ENCODE measurements around the gene DNM3. TPM values are rescaled to one million over a fixed set of nuclear protein-coding genes. Genes with fewer than 3 reads are reported as not detected.
A peak's percentile ranks its signal among the peaks of the same experiment; 100 is the strongest.

DNM3 gene
- total RNA-seq, 1 experiment from 2014 or later = 0.71 TPM

DNA sequence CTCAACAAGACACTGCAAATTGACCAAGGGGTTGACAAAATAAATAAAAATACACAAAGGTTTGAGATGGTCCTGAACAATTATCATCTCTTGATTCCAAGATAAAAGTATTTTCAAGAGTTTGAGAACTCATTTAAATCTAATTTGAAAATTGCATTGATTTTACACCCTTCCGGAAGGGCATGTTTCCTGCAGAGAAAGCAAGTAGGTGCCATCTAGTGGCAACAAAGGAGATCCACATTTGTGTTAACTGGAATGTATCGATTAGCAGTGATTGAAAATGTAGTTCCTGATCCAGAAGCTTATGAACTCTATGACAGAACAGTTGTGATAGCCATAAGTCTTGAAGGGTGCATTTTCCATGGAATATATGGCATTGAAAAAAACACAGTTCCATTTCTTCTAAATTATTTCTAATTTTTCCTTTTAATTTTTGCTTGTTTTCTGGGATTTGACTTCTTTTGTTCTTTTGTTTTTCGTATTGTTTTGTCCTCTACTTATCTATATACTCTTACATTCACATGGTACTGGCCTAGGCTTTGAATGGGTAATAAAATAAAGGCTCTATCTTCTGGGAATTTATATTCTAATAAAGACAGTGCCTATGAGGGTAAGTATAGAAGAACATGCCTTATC is 143.7 kb downstream of the DNM3 start:
- ChIA-PET CTCF (interaction anchor here (0.6 to 1.7 kb wide), 2 partner anchors 143 to 184 kb away, joined by 3 to 11 read pairs; partner anchors contain the start of gene DNM3), POLR2A (ENCODE audit: low non-redundant PET) (no interaction called here)
- intact Hi-C loops (cut with micrococcal nuclease; ENCODE audit: unreplicated experiment) = loop anchor here (1.0 to 2.0 kb wide), 2 partner anchors 184 to 340 kb away; no protein-coding TSS in a partner anchor
- Histone ChIP-seq H3K9me3 (ENCODE audit: low read depth, low read length, poor library complexity, severe bottlenecking) (no peaks in the 10 kb centered on the region), H3K27me3 (replicated peaks; ENCODE audit: insufficient read depth, low read depth, low read length, poor library complexity) (no peaks in the 10 kb centered on the region), H3K36me3 (ENCODE audit: insufficient read depth, low read length, poor library complexity, severe bottlenecking) (no peaks in the 10 kb centered on the region), H3K4me3 (ENCODE audit: low read depth, low read length, poor library complexity, severe bottlenecking) (no peak overlapping the region), H3K27ac (ENCODE audit: low read depth, low read length, poor library complexity, severe bottlenecking) (no peak overlapping the region), H3K4me1 (ENCODE audit: insufficient read depth, low read length, poor library complexity, severe bottlenecking) (no peaks in the 10 kb centered on the region)
- TF ChIP-seq, protein P1, sequence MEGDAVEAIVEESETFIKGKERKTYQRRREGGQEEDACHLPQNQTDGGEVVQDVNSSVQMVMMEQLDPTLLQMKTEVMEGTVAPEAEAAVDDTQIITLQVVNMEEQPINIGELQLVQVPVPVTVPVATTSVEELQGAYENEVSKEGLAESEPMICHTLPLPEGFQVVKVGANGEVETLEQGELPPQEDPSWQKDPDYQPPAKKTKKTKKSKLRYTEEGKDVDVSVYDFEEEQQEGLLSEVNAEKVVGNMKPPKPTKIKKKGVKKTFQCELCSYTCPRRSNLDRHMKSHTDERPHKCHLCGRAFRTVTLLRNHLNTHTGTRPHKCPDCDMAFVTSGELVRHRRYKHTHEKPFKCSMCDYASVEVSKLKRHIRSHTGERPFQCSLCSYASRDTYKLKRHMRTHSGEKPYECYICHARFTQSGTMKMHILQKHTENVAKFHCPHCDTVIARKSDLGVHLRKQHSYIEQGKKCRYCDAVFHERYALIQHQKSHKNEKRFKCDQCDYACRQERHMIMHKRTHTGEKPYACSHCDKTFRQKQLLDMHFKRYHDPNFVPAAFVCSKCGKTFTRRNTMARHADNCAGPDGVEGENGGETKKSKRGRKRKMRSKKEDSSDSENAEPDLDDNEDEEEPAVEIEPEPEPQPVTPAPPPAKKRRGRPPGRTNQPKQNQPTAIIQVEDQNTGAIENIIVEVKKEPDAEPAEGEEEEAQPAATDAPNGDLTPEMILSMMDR (conservative IDR thresholded peaks at IDR 0.05; ENCODE audit: low read depth, low read length) = peak; percentile 87
- no peak for TF ChIP-seq EZH2 (IDR thresholded peaks at IDR 0.05; ENCODE audit: borderline replicate concordance, low read depth, low read length, poor library complexity, severe bottlenecking)
- BruUV-seq (replicated peaks) = no TSS peak
- peak; percentile 60 for DNase-seq (ENCODE audit: low spot score)

DNA sequence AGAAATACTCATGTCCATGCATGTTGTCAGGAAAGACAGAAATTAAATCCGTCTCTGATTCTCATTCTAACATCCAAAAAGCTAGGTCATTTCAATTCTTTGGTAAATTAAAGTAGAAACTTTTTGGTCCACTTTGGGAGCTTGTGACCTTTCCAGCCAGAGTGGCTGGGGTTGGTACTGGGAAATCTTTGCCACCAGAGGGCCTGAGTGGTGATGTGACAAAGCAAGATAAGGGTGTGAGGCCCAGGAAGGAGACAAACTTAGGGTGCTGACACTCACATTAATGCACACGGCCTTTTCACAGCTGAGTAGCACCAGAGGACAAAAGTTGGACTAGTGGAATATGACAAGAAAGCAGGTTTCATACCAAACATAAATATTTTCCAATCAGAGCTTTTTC is 144.3 kb downstream of the DNM3 start:
- intact Hi-C loops (cut with micrococcal nuclease; ENCODE audit: unreplicated experiment) = loop anchor here (1.0 to 2.0 kb wide), 2 partner anchors 184 to 341 kb away; no protein-coding TSS in a partner anchor
- no peaks in the 10 kb centered on the region for H3K9me3 ChIP-seq (ENCODE audit: low read depth, low read length, poor library complexity, severe bottlenecking)
- H3K36me3 ChIP-seq (ENCODE audit: insufficient read depth, low read length, poor library complexity, severe bottlenecking) = no peaks in the 10 kb centered on the region
- no peak for TF ChIP-seq EZH2 (IDR thresholded peaks at IDR 0.05; ENCODE audit: borderline replicate concordance, low read depth, low read length, poor library complexity, severe bottlenecking)
- TF ChIP-seq, protein P1 (conservative IDR thresholded peaks at IDR 0.05; ENCODE audit: low read depth, low read length) = peak; percentile 39
- no TSS peak for BruUV-seq (replicated peaks)
- no peak overlapping the region for H3K27ac ChIP-seq (ENCODE audit: low read depth, low read length, poor library complexity, severe bottlenecking)
- H3K27me3 ChIP-seq (replicated peaks; ENCODE audit: insufficient read depth, low read depth, low read length, poor library complexity) = no peaks in the 10 kb centered on the region
- CTCF ChIA-PET = interaction anchor here (1.1 to 1.7 kb wide), 2 partner anchors 184 to 341 kb away, joined by 4 to 11 read pairs; no protein-coding TSS in a partner anchor
- no peaks in the 10 kb centered on the region for H3K4me1 ChIP-seq (ENCODE audit: insufficient read depth, low read length, poor library complexity, severe bottlenecking)
- H3K4me3 ChIP-seq (ENCODE audit: low read depth, low read length, poor library complexity, severe bottlenecking) = no peak overlapping the region
- peak; percentile 26 for DNase-seq (ENCODE audit: low spot score)
- POLR2A ChIA-PET (ENCODE audit: low non-redundant PET) = no interaction called here

DNA sequence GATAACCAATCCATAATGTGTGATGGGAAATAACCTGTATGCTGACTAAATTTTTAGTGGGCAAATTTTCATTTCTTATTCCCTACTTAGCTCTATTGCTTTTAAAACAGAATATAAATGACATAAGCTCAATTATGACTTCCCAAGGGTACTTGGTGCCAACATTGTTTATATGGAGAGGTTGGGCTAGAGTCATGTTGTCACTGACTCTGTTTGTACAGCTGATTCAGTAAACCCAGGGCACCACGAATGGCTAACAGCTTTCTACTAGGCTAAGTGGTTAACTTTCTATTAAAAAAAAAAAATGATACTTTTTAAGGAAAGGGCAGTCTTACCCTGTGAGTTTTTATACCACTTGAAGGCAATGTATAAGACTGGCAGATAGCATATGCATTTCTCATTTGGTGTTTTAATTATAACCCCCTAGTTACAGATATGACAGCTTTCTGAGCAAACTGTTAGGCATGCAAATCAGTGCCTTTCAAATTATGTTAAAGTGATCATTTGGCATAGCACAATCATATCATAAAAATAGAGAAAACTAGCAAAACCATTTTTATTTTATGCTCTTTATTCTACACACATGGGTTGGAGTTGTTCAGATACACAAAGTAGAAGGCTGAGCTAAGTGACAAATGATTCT is 147.1 kb downstream of the DNM3 start:
- no peak for DNase-seq (ENCODE audit: low spot score)
- Histone ChIP-seq H3K4me1 (ENCODE audit: insufficient read depth, low read length, poor library complexity, severe bottlenecking) (no peaks in the 10 kb centered on the region), H3K36me3 (ENCODE audit: insufficient read depth, low read length, poor library complexity, severe bottlenecking) (no peaks in the 10 kb centered on the region), H3K9me3 (ENCODE audit: low read depth, low read length, poor library complexity, severe bottlenecking) (no peaks in the 10 kb centered on the region), H3K4me3 (ENCODE audit: low read depth, low read length, poor library complexity, severe bottlenecking) (no peak overlapping the region), H3K27me3 (replicated peaks; ENCODE audit: insufficient read depth, low read depth, low read length, poor library complexity) (no peaks in the 10 kb centered on the region), H3K27ac (ENCODE audit: low read depth, low read length, poor library complexity, severe bottlenecking) (no peak overlapping the region)
- intact Hi-C loops (cut with micrococcal nuclease; ENCODE audit: unreplicated experiment) = no loop called here
- ChIA-PET POLR2A (ENCODE audit: low non-redundant PET) (no interaction called here), CTCF (no interaction called here)
- TF ChIP-seq EZH2 (IDR thresholded peaks at IDR 0.05; ENCODE audit: borderline replicate concordance, low read depth, low read length, poor library complexity, severe bottlenecking) = no peak
- TF ChIP-seq, protein P1 (conservative IDR thresholded peaks at IDR 0.05; ENCODE audit: low read depth, low read length) = no peak
- BruUV-seq (replicated peaks) = no TSS peak

Measured in A673 (cell line).